GM23248 (cell line): ENCODE results near the gene ATG5.

Source experiments
- EZH2 ChIP-seq: fragments of 200-600 bp; sonication (generic); IDR thresholded peaks from 2 replicates; pipeline ENCODE4 v1.6.1; 2018; ENCODE audit warnings: antibody characterized with exemption, mild to moderate bottlenecking; ENCODE audit not compliant: insufficient read depth, poor library complexity, severe bottlenecking
- EZH2phosphoT487 ChIP-seq: fragments of 200-600 bp; sonication (generic); IDR thresholded peaks from 2 replicates; pipeline ENCODE4 v1.6.1; 2018; ENCODE audit warnings: antibody characterized with exemption, moderate library complexity, mild to moderate bottlenecking, low read depth; ENCODE audit not compliant: insufficient read depth

DNA sequence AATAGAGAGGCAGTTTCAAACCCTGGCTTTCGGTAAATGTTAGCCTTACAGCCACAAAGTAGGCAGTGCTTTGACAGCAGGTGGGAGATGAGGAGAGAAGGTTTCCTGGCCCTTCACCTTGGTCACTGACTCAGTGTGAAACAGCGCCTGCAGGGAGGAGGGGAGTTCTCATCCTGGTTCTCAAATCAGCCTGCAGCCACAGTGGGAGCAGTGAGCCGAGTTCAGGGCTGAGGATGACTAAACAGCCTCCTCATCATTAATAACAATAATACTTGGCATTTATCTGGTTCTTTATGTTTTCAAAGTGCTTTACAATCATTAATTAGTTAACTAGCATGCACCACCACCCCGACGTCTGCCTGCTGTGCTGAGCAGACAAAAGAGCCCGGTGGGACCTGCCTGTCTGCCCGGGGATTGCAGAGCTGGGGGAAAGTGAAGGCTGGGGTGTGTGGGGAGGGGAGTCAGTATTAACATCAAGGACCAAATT lies 179.8 kb downstream of the ATG5 start:
- TF ChIP-seq EZH2, result no peak
- TF ChIP-seq EZH2phosphoT487, result no peak
